H9 (cell line): Measurements from ENCODE around the gene OR6S1. TPM values are rescaled to one million over a fixed set of nuclear protein-coding genes. Genes with fewer than 3 reads are reported as not detected.
"Not testable (repeated sequence)": the region's sequence is repeated elsewhere in the genome, so short reads cannot be mapped to it uniquely, and the experiment has no call there.

Experiments used
- DNase-seq: peaks from one replicate; pipeline ENCODE4 v3.0.0-alpha.2; 2017
- H2AFZ ChIP-seq: one replicate; pipeline ENCODE4 v1.6.1; 2013; ENCODE audit warnings: mild to moderate bottlenecking, low read length, control low read depth, moderate library complexity
- H2AK5ac ChIP-seq: 2 replicates; pipeline ENCODE4 v1.6.1; 2013; ENCODE audit warnings: low read length, control low read depth, mixed read lengths; ENCODE audit not compliant: insufficient read length
- H2BK120ac ChIP-seq: one replicate; pipeline ENCODE4 v1.6.1; 2013; ENCODE audit warnings: low read depth, mild to moderate bottlenecking, low read length, control low read depth, inconsistent platforms; ENCODE audit not compliant: poor library complexity, severe bottlenecking
- H2BK12ac ChIP-seq: 2 replicates; pipeline ENCODE4 v1.6.1; 2013; ENCODE audit warnings: low read length, control low read depth, mixed read lengths, low read depth; ENCODE audit not compliant: insufficient read length
- H2BK15ac ChIP-seq: 2 replicates; pipeline ENCODE4 v1.6.1; 2013; ENCODE audit warnings: low read depth, low read length, control low read depth
- H2BK20ac ChIP-seq: one replicate; pipeline ENCODE4 v1.6.1; 2013; ENCODE audit warnings: low read depth, mild to moderate bottlenecking, low read length, control low read depth, inconsistent platforms; ENCODE audit not compliant: poor library complexity, severe bottlenecking
- H2BK5ac ChIP-seq: 2 replicates; pipeline ENCODE4 v1.6.1; 2013; ENCODE audit warnings: low read length, control low read depth, mixed read lengths; ENCODE audit not compliant: insufficient read length
- H3K14ac ChIP-seq: 2 replicates; pipeline ENCODE4 v1.6.1; 2013; ENCODE audit warnings: low read length, control low read depth; ENCODE audit not compliant: insufficient read depth
- H3K18ac ChIP-seq: 2 replicates; pipeline ENCODE4 v1.6.1; 2013; ENCODE audit warnings: low read depth, mild to moderate bottlenecking, mixed read lengths, low read length, control low read depth; ENCODE audit not compliant: insufficient read length
- H3K23ac ChIP-seq: 2 replicates; pipeline ENCODE4 v1.6.1; 2013; ENCODE audit warnings: low read length, control low read depth, mixed read lengths, low read depth; ENCODE audit not compliant: insufficient read length
- H3K23me2 ChIP-seq: 2 replicates; pipeline ENCODE4 v1.6.1; 2013; ENCODE audit warnings: low read depth, mild to moderate bottlenecking, mixed read lengths, low read length, control low read depth; ENCODE audit not compliant: insufficient read length, poor library complexity, severe bottlenecking
- H3K27ac ChIP-seq: 2 replicates; pipeline ENCODE4 v1.5.1; 2013; ENCODE audit warnings: low read length, control low read depth, mixed read lengths, low read depth; ENCODE audit not compliant: insufficient read length
- H3K27me3 ChIP-seq: 2 replicates; pipeline ENCODE4 v1.6.1; 2013; ENCODE audit warnings: low read length, control low read depth, inconsistent platforms; ENCODE audit not compliant: insufficient read depth
- H3K4ac ChIP-seq: 2 replicates; pipeline ENCODE4 v1.6.1; 2013; ENCODE audit warnings: low read depth, mild to moderate bottlenecking, control low read depth, inconsistent platforms, low read length, moderate library complexity
- H3K4me1 ChIP-seq: 2 replicates; pipeline ENCODE4 v1.6.1; 2013; ENCODE audit warnings: low read length, control low read depth, inconsistent platforms; ENCODE audit not compliant: insufficient read depth
- H3K4me2 ChIP-seq: 2 replicates; pipeline ENCODE4 v1.6.1; 2013; ENCODE audit warnings: low read length, control low read depth, mixed read lengths; ENCODE audit not compliant: insufficient read length, insufficient read depth
- H3K56ac ChIP-seq: 2 replicates; pipeline ENCODE4 v1.6.1; 2013; ENCODE audit warnings: low read depth, mild to moderate bottlenecking, mixed read lengths, low read length, control low read depth; ENCODE audit not compliant: insufficient read length
- H3K79me1 ChIP-seq: 2 replicates; pipeline ENCODE4 v1.6.1; 2013; ENCODE audit warnings: low read depth, mild to moderate bottlenecking, moderate library complexity, low read length, control low read depth, inconsistent platforms; ENCODE audit not compliant: insufficient read depth, poor library complexity, severe bottlenecking
- H3K79me2 ChIP-seq: 2 replicates; pipeline ENCODE4 v1.6.1; 2013; ENCODE audit warnings: low read length, control low read depth, inconsistent platforms; ENCODE audit not compliant: insufficient read depth
- H3K9ac ChIP-seq: 2 replicates; pipeline ENCODE4 v1.6.1; 2013; ENCODE audit warnings: low read length, control low read depth, mixed read lengths; ENCODE audit not compliant: insufficient read length; ENCODE audit errors: extremely low read depth
- H3K9me3 ChIP-seq: one replicate; pipeline ENCODE4 v1.6.1; 2013; ENCODE audit warnings: low read depth, low read length, inconsistent platforms; ENCODE audit not compliant: control insufficient read depth
- H3T11ph ChIP-seq: one replicate; pipeline ENCODE4 v1.6.1; 2013; ENCODE audit warnings: mild to moderate bottlenecking, low read length, control low read depth, inconsistent platforms
- H4K20me1 ChIP-seq: one replicate; pipeline ENCODE4 v1.6.1; 2013; ENCODE audit not compliant: control insufficient read depth, insufficient read length, insufficient read depth
- H4K5ac ChIP-seq: 2 replicates; pipeline ENCODE4 v1.6.1; 2013; ENCODE audit warnings: low read depth, mild to moderate bottlenecking, mixed read lengths, low read length, control low read depth; ENCODE audit not compliant: insufficient read length
- H4K8ac ChIP-seq: replicated peaks from 2 replicates; pipeline ENCODE4 v1.6.1; 2013; ENCODE audit warnings: low read length, control low read depth, mixed read lengths, low read depth; ENCODE audit not compliant: insufficient read length
- H4K91ac ChIP-seq: 2 replicates; pipeline ENCODE4 v1.6.1; 2013; ENCODE audit warnings: low read depth, mild to moderate bottlenecking, moderate library complexity, mixed read lengths, low read length, control low read depth; ENCODE audit not compliant: insufficient read length
- H3K27ac Mint-ChIP-seq, 3 experiments: 2 replicates in 2 of 3; 3 replicates in 1 of 3; pipeline ENCODE4 v1.8.0; 2020 to 2021; ENCODE audit warnings: mixed read lengths in 3 of 3, mild to moderate bottlenecking in 1 of 3, moderate library complexity in 1 of 3
- H3K27me3 Mint-ChIP-seq: 2 replicates; pipeline ENCODE4 v1.8.0; 2021; ENCODE audit warnings: low read depth, mild to moderate bottlenecking, moderate library complexity, mixed read lengths
- H3K36me3 Mint-ChIP-seq, 3 experiments: 2 replicates in 2 of 3; 3 replicates in 1 of 3; pipeline ENCODE4 v1.8.0; 2020 to 2021; ENCODE audit warnings: low read depth in 3 of 3, mixed read lengths in 3 of 3; ENCODE audit not compliant: insufficient read depth in 1 of 3
- H3K4me1 Mint-ChIP-seq, 2 experiments: 2 replicates each; pipeline ENCODE4 v1.8.0; 2020; ENCODE audit warnings: mixed read lengths in 2 of 2
- H3K4me3 Mint-ChIP-seq, 2 experiments: 2 replicates in 1 of 2; 3 replicates in 1 of 2; pipeline ENCODE4 v1.8.0; 2020 to 2021; ENCODE audit warnings: mild to moderate bottlenecking in 2 of 2, mixed read lengths in 2 of 2, moderate library complexity in 1 of 2
- H3K9me3 Mint-ChIP-seq, 2 experiments: 2 replicates in 1 of 2; 3 replicates in 1 of 2; pipeline ENCODE4 v1.8.0; 2020; ENCODE audit warnings: mild to moderate bottlenecking in 2 of 2, mixed read lengths in 2 of 2, moderate library complexity in 1 of 2
- CTCF ChIP-seq: fragments of 200-600 bp; sonication (generic); conservative IDR thresholded peaks from 3 replicates; pipeline ENCODE4 v1.8.0; 2021; ENCODE audit warnings: antibody characterized with exemption, mild to moderate bottlenecking
- WGBS: extraction: QIAGEN DNeasy Blood & Tissue Kit; methylation state at CpG from one replicate; pipeline ENCODE4 v1.1.7; 2013; ENCODE audit warnings: missing lambda C conversion rate, low lambda C conversion rate, mixed read lengths; ENCODE audit not compliant: insufficient read length; ENCODE audit errors: extremely low coverage; 5-methylcytosine and 5-hydroxymethylcytosine counted together
- total RNA-seq: library from RNA; stranded (reverse); gene quantifications from 2 replicates; pipeline ENCODE4 v1.2.1, GENCODE V29; 2021

OR6S1 gene
- total RNA-seq, 1 experiment from 2014 or later = not detected

- H3K27ac Mint-ChIP-seq = no peak overlapping the region
These were observed 3.0 kb upstream of the OR6S1 start for GRCh38 chr14:20644520-20644919.

GRCh38 chr14:20642755-20643154, 1.3 kb upstream of the OR6S1 start:
- no CpG with 5 or more reads among the region's 3 CpGs for WGBS
- not testable (repeated sequence) for H3K27ac Mint-ChIP-seq, H3K23me2 ChIP-seq, H2AK5ac ChIP-seq, H3K9ac ChIP-seq, H2BK5ac ChIP-seq, H3K4me1 ChIP-seq, H3K27me3 ChIP-seq, H4K20me1 ChIP-seq, H2BK12ac ChIP-seq, H2AFZ ChIP-seq, H3K9me3 Mint-ChIP-seq, H3K14ac ChIP-seq, H3K4me1 Mint-ChIP-seq, H3K4me3 Mint-ChIP-seq, H3K9me3 ChIP-seq, H3K23ac ChIP-seq, H3K79me1 ChIP-seq, H4K5ac ChIP-seq, H3K4me2 ChIP-seq, H3K79me2 ChIP-seq, H4K91ac ChIP-seq, H2BK20ac ChIP-seq, DNase-seq, H3K4ac ChIP-seq, H2BK120ac ChIP-seq, H4K8ac ChIP-seq, H3K56ac ChIP-seq, H2BK15ac ChIP-seq, H3K27ac ChIP-seq, H3T11ph ChIP-seq, H3K18ac ChIP-seq, H3K36me3 Mint-ChIP-seq
- H3K27me3 Mint-ChIP-seq = peaks cover 38% of the 10 kb centered on the region

More at GRCh38 chr14:20644520-20644919, 3.0 kb upstream of the OR6S1 start:
- Mint-ChIP-seq H3K9me3 (no peaks in the 10 kb centered on the region), H3K36me3 (no peaks in the 10 kb centered on the region), H3K4me3 (no peak overlapping the region), H3K27me3 (peaks cover 35% of the 10 kb centered on the region), H3K4me1 (peaks cover 7 to 11% of the 10 kb centered on the region in 2 experiments)
- H4K91ac ChIP-seq = no peak overlapping the region
- H2BK5ac ChIP-seq = no peak overlapping the region
- no peak overlapping the region for H3K14ac ChIP-seq
- no peaks in the 10 kb centered on the region for H3K23me2 ChIP-seq
- no peaks in the 10 kb centered on the region for H3K27me3 ChIP-seq
- no peak overlapping the region for H4K5ac ChIP-seq
- H3K4ac ChIP-seq = no peak overlapping the region
- no CpG with 5 or more reads among the region's 2 CpGs for WGBS
- H2BK15ac ChIP-seq = no peak overlapping the region
- no peak overlapping the region for H3K4me2 ChIP-seq
- H2AK5ac ChIP-seq = no peak overlapping the region
- H3K56ac ChIP-seq = no peak overlapping the region
- H3K23ac ChIP-seq = no peak overlapping the region
- no peaks in the 10 kb centered on the region for H3K79me1 ChIP-seq
- H3T11ph ChIP-seq = no peak overlapping the region
- H2BK20ac ChIP-seq = no peak overlapping the region
- H3K79me2 ChIP-seq = no peaks in the 10 kb centered on the region
- no peak overlapping the region for H2BK120ac ChIP-seq
- H3K9ac ChIP-seq = no peak overlapping the region
- H2AFZ ChIP-seq = no peak overlapping the region
- H2BK12ac ChIP-seq = no peak overlapping the region
- no peaks in the 10 kb centered on the region; the same call in 1 of the 2 replicates for H3K4me1 ChIP-seq
- no peaks in the 10 kb centered on the region for H3K9me3 ChIP-seq
- no peak overlapping the region for H4K8ac ChIP-seq
- no peaks in the 10 kb centered on the region for H4K20me1 ChIP-seq
- H3K18ac ChIP-seq = no peak overlapping the region
- no peak overlapping the region for H3K27ac ChIP-seq
- TF ChIP-seq CTCF = no peak
- DNase-seq = no peak
